Activated CD4-positive, alpha-beta T cell treated with anti-CD3 and anti-CD28 coated beads for 36 hours (primary cell): ENCODE data around the gene DNAJC30. TPM values are rescaled to one million over a fixed set of nuclear protein-coding genes. Genes with fewer than 3 reads are reported as not detected.

Experiments
- ATAC-seq: fragments of 200-7000 bp; cut with Tn5 transposase; one replicate; pipeline ENCODE4 v1.10.0; 2021; ENCODE audit warnings: mild to moderate bottlenecking, moderate library complexity
- CTCF ChIA-PET: fragments of 350-600 bp; sonication (Branson Sonifier 250); formaldehyde crosslinking; loops from one replicate; lab custom pipeline; 2021; ENCODE audit warnings: antibody characterized with exemption; lab: Charles Lee
- POLR2A ChIA-PET: fragments of 350-600 bp; sonication (Branson Sonifier 250); formaldehyde crosslinking; loops from one replicate; lab custom pipeline; 2021; ENCODE audit warnings: antibody characterized with exemption, inconsistent platforms; lab: Charles Lee
- DNase-seq: peaks from one replicate; pipeline ENCODE4 v3.0.0-alpha.2; 2020
- H3K27ac Mint-ChIP-seq: one replicate; pipeline ENCODE4 v1.8.0; 2021; ENCODE audit warnings: mixed read lengths
- H3K27me3 Mint-ChIP-seq: one replicate; pipeline ENCODE4 v1.8.0; 2021; ENCODE audit warnings: mixed read lengths
- H3K36me3 Mint-ChIP-seq: one replicate; pipeline ENCODE4 v1.8.0; 2021; ENCODE audit warnings: low read depth, mixed read lengths
- H3K4me1 Mint-ChIP-seq: one replicate; pipeline ENCODE4 v1.8.0; 2021; ENCODE audit warnings: mixed read lengths
- H3K4me3 Mint-ChIP-seq: one replicate; pipeline ENCODE4 v1.8.0; 2021; ENCODE audit warnings: mild to moderate bottlenecking, moderate library complexity, mixed read lengths
- H3K9me3 Mint-ChIP-seq: one replicate; pipeline ENCODE4 v1.8.0; 2021; ENCODE audit warnings: low read depth, mixed read lengths
- intact Hi-C, 2 experiments: fragments of 100-400 bp; cut with DNase I in 1 of 2; cut with micrococcal nuclease in 1 of 2; formaldehyde crosslinking; loops; one replicate each; pipeline versions ENCODE4 v1.14.2 to v1.15.1; 2022 to 2024; cut with DNase I, micrococcal nuclease
- total RNA-seq, 2 experiments: library from RNA; stranded (reverse); gene quantifications; one replicate each; pipeline ENCODE4 v1.2.3, GENCODE V29; 2021

Gene DNAJC30
- total RNA-seq, 2 experiments from 2014 or later: 6.9 to 7.8 TPM

- Mint-ChIP-seq H3K9me3 (no peaks in the 10 kb centered on the region), H3K27me3 (no peaks in the 10 kb centered on the region), H3K36me3 (peaks cover 6% of the 10 kb centered on the region), H3K27ac (no peak overlapping the region), H3K4me3 (no peak overlapping the region), H3K4me1 (peaks cover 20% of the 10 kb centered on the region)
- intact Hi-C loops: no loop called here
- DNase-seq (no peak), ATAC-seq (no peak)
- ChIA-PET POLR2A (no interaction called here), CTCF (no interaction called here)
Measured at GRCh38 chr7:73708961-73709549, 25.8 kb upstream of the DNAJC30 start.

- H3K27me3 Mint-ChIP-seq: no peaks in the 10 kb centered on the region
- POLR2A ChIA-PET: interaction anchor here (2.4 kb wide), 1 partner anchor 10 kb away, joined by 17 read pairs; no protein-coding TSS in a partner anchor
- peaks cover 18% of the 10 kb centered on the region for H3K4me1 Mint-ChIP-seq
- no peak overlapping the region for H3K4me3 Mint-ChIP-seq
- CTCF ChIA-PET: interaction anchor here (1.3 to 1.5 kb wide), 2 partner anchors 10 to 21 kb away, joined by 3 to 4 read pairs; no protein-coding TSS in a partner anchor
- peak; percentile 43 for DNase-seq
- no peak overlapping the region for H3K27ac Mint-ChIP-seq
- no peaks in the 10 kb centered on the region for H3K9me3 Mint-ChIP-seq
- no peak for ATAC-seq
- peaks cover 10% of the 10 kb centered on the region for H3K36me3 Mint-ChIP-seq
- intact Hi-C loops: no loop called here
Measured at GRCh38 chr7:73707045-73707631, 23.9 kb upstream of the DNAJC30 start.

- no peaks in the 10 kb centered on the region for H3K9me3 Mint-ChIP-seq
- H3K27me3 Mint-ChIP-seq: no peaks in the 10 kb centered on the region
- H3K4me1 Mint-ChIP-seq: peaks cover 18% of the 10 kb centered on the region
- ChIA-PET CTCF (interaction anchor here (0.6 to 1.3 kb wide), 5 partner anchors 17 to 181 kb away, joined by 3 read pairs; no protein-coding TSS in a partner anchor), POLR2A (interaction anchor here (0.5 to 2.4 kb wide), 3 partner anchors 11 to 47 kb away, joined by 3 to 17 read pairs (median 4); no protein-coding TSS in a partner anchor)
- H3K27ac Mint-ChIP-seq: no peak overlapping the region
- H3K36me3 Mint-ChIP-seq: peaks cover 18% of the 10 kb centered on the region
- ATAC-seq: peak; percentile 94
- peak; percentile 79 for DNase-seq
- intact Hi-C loops: loop anchor here in 1 of 2 experiments (1.0 kb wide), 1 partner anchor 9 kb away; no protein-coding TSS in a partner anchor
- no peak overlapping the region for H3K4me3 Mint-ChIP-seq
Measured at GRCh38 chr7:73706126-73707044, 23.1 kb upstream of the DNAJC30 start.

DNA sequence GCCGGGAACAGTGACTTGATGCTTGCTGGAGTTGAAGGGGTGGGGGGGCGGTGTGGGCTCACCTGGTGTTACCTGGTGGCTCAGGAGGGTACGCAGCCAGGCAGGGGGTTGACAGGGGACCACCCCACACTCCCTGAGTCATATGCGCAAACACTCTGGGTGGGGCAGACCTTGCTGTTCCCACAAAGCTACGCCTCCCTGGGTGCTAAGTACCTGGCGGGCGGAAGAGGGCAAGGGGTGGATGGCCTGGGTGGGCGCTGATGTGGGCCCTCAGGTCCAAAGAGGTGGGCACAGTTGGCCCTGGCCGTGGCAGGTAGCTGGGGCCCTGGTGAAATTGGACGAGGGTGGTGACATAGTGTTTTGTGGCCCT, 22.3 kb upstream of the DNAJC30 start:
- DNase-seq: no peak
- H3K27me3 Mint-ChIP-seq: no peaks in the 10 kb centered on the region
- H3K9me3 Mint-ChIP-seq: no peaks in the 10 kb centered on the region
- H3K27ac Mint-ChIP-seq: no peak overlapping the region
- ATAC-seq: no peak
- no peak overlapping the region for H3K4me3 Mint-ChIP-seq
- intact Hi-C loops: loop anchor here in 1 of 2 experiments (2.0 kb wide), 1 partner anchor 13 kb away; the partner anchor contains the start of gene STX1A
- peaks cover 18% of the 10 kb centered on the region for H3K4me1 Mint-ChIP-seq
- peaks cover 19% of the 10 kb centered on the region for H3K36me3 Mint-ChIP-seq
- ChIA-PET CTCF (interaction anchor here (0.6 to 1.2 kb wide), 3 partner anchors 18 to 98 kb away, joined by 3 read pairs; no protein-coding TSS in a partner anchor), POLR2A (interaction anchor here (0.5 to 2.4 kb wide), 2 partner anchors 12 to 21 kb away, joined by 3 to 17 read pairs; no protein-coding TSS in a partner anchor)

GRCh38 chr7:73704640-73705550, 21.6 kb upstream of the DNAJC30 start:
- Mint-ChIP-seq H3K9me3 (no peaks in the 10 kb centered on the region), H3K4me1 (peaks cover 18% of the 10 kb centered on the region), H3K27me3 (no peaks in the 10 kb centered on the region), H3K27ac (no peak overlapping the region), H3K36me3 (peaks cover 22% of the 10 kb centered on the region), H3K4me3 (no peak overlapping the region)
- POLR2A ChIA-PET: interaction anchor here (0.5 kb wide), 1 partner anchor 93 kb away, joined by 7 read pairs; no protein-coding TSS in a partner anchor
- DNase-seq (no peak), ATAC-seq (no peak)
- intact Hi-C loops: loop anchor here in 1 of 2 experiments (1.0 to 2.0 kb wide), 2 partner anchors 14 to 22 kb away; partner anchors contain the start of genes BUD23, DNAJC30 and STX1A
- CTCF ChIA-PET: no interaction called here

- CTCF ChIA-PET: interaction anchor here (0.7 to 4.0 kb wide), 2 partner anchors 13 to 97 kb away, joined by 3 to 21 read pairs; no protein-coding TSS in a partner anchor
- peak; percentile 77 for DNase-seq
- Mint-ChIP-seq H3K4me1 (peaks cover 18% of the 10 kb centered on the region), H3K4me3 (no peak overlapping the region), H3K9me3 (no peaks in the 10 kb centered on the region), H3K27ac (no peak overlapping the region), H3K36me3 (peaks cover 23% of the 10 kb centered on the region), H3K27me3 (no peaks in the 10 kb centered on the region)
- POLR2A ChIA-PET: interaction anchor here (0.5 to 1.2 kb wide), 3 partner anchors 11 to 94 kb away, joined by 4 to 7 read pairs (median 7); no protein-coding TSS in a partner anchor
- intact Hi-C loops: loop anchor here in 1 of 2 experiments (1.0 to 2.0 kb wide), 2 partner anchors 15 to 21 kb away; partner anchors contain the start of genes BUD23, DNAJC30 and STX1A
- peak; percentile 68 for ATAC-seq
Measured at GRCh38 chr7:73703757-73704639, 20.7 kb upstream of the DNAJC30 start.

DNA sequence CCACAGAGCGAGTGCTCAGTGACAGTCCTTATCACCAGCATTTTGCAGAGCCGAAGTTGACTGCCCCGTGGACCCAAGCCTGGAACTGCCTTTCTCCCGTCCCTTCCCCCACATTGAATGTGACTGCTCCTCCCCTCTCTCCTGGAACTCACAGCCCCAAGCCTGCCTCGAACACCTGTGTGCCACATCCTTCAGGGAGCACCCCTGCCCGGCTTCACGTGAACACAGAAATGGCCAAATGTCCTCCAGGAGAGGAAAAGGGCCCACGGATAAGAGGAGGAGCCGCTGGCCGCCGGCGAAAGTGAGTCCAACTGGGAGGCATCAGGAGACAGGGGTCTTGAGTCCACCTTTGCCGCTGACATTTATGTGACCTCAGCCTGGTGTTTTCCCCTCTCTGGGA, 20.0 kb upstream of the DNAJC30 start:
- ChIA-PET CTCF (interaction anchor here (4.0 kb wide), 1 partner anchor 13 kb away, joined by 21 read pairs; no protein-coding TSS in a partner anchor), POLR2A (interaction anchor here (0.7 to 1.2 kb wide), 2 partner anchors 11 to 13 kb away, joined by 4 to 7 read pairs; no protein-coding TSS in a partner anchor)
- Mint-ChIP-seq H3K4me3 (no peak overlapping the region), H3K36me3 (peaks cover 27% of the 10 kb centered on the region), H3K9me3 (no peaks in the 10 kb centered on the region), H3K4me1 (peaks cover 18% of the 10 kb centered on the region), H3K27ac (no peak overlapping the region), H3K27me3 (no peaks in the 10 kb centered on the region)
- ATAC-seq: no peak
- DNase-seq: no peak
- intact Hi-C loops: no loop called here

- H3K4me3 Mint-ChIP-seq: no peak overlapping the region
- ATAC-seq: no peak
- no peak overlapping the region for H3K27ac Mint-ChIP-seq
- DNase-seq: no peak
- CTCF ChIA-PET: interaction anchor here (0.7 to 4.0 kb wide), 7 partner anchors 9 to 96 kb away, joined by 3 to 21 read pairs (median 13); no protein-coding TSS in a partner anchor
- POLR2A ChIA-PET: interaction anchor here (1.0 kb wide), 1 partner anchor 15 kb away, joined by 3 read pairs; no protein-coding TSS in a partner anchor
- H3K36me3 Mint-ChIP-seq: peaks cover 27% of the 10 kb centered on the region
- intact Hi-C loops: no loop called here
- no peaks in the 10 kb centered on the region for H3K9me3 Mint-ChIP-seq
- peaks cover 18% of the 10 kb centered on the region for H3K4me1 Mint-ChIP-seq
- H3K27me3 Mint-ChIP-seq: no peaks in the 10 kb centered on the region
Measured at GRCh38 chr7:73702665-73703064, 19.4 kb upstream of the DNAJC30 start.

- POLR2A ChIA-PET: interaction anchor here (1.0 to 1.4 kb wide), 2 partner anchors 13 to 16 kb away, joined by 3 to 5 read pairs; no protein-coding TSS in a partner anchor
- no peak for ATAC-seq
- Mint-ChIP-seq H3K27me3 (no peaks in the 10 kb centered on the region), H3K27ac (no peak overlapping the region), H3K4me3 (no peak overlapping the region), H3K36me3 (peaks cover 29% of the 10 kb centered on the region), H3K9me3 (no peaks in the 10 kb centered on the region), H3K4me1 (peaks cover 16% of the 10 kb centered on the region)
- CTCF ChIA-PET: interaction anchor here (0.7 to 4.0 kb wide), 7 partner anchors 9 to 95 kb away, joined by 3 to 21 read pairs (median 13); no protein-coding TSS in a partner anchor
- no peak for DNase-seq
- intact Hi-C loops: no loop called here
Measured at GRCh38 chr7:73702226-73702625, 19.0 kb upstream of the DNAJC30 start.
